ENCODE data around the gene MBL2. TPM values are rescaled to one million over a fixed set of nuclear protein-coding genes. Genes with fewer than 3 reads are reported as not detected.

MBL2 gene
- polyA plus RNA-seq, 1 of the 3 experiments (the other 2 are of a cell fraction), result not detected

DNA sequence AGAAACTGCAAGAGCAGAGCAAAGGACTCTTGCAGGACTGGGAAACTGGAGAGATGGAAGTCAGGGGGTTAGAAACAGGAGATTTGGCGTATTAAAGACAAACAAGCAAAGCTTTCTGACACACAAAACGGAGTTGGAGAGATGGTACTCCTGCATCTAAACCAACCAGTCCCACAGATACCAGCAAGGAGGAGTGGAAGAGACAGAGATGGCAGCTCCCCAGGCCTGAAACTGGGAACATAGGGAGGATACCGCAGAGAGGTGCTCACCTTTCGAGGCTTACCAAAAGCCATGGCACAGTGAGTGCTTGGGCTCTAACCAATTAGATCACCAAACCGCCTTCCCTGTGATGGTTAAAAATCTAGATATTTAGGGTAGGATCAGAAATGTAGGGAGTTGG lies 4.8 kb upstream of the MBL2 start (continued):
- TF ChIP-seq NFIC (IDR thresholded peaks at IDR 0.05; ENCODE audit: borderline replicate concordance), result no peak
- no peak for TF ChIP-seq RFX5 (IDR thresholded peaks at IDR 0.05; ENCODE audit: low read length)
- no peak for TF ChIP-seq JUND (IDR thresholded peaks at IDR 0.05)
- TF ChIP-seq EP300 (IDR thresholded peaks at IDR 0.05; ENCODE audit: borderline replicate concordance in 1 of 2, low read depth in 1 of 2, low read length in 1 of 2), result no peak
- TF ChIP-seq, protein P1, sequence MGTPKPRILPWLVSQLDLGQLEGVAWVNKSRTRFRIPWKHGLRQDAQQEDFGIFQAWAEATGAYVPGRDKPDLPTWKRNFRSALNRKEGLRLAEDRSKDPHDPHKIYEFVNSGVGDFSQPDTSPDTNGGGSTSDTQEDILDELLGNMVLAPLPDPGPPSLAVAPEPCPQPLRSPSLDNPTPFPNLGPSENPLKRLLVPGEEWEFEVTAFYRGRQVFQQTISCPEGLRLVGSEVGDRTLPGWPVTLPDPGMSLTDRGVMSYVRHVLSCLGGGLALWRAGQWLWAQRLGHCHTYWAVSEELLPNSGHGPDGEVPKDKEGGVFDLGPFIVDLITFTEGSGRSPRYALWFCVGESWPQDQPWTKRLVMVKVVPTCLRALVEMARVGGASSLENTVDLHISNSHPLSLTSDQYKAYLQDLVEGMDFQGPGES (IDR thresholded peaks at IDR 0.05; ENCODE audit: low read depth, low read length), result no peak

DNA sequence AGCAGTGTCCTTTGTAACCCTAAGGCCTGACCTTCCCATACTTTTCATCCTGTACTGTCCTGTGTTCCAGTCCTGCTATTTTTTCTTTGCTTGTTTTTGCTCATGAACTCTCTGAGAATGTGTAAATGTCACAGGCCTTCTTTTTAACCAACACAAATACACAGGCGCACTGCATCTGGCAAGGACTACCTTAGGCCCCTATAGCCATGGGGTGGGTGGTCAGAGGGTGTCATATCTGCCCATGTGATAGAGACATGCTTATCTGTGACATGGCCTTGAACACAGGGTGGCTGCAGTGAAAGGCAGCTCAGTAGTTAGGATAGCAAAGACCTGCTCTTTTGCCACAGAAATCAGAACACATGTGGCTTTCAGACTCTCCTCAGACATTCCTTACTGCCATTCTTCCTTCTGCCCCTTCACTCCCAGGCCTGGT lies 3.9 kb upstream of the MBL2 start:
- Histone ChIP-seq H3K36me3 (replicated peaks in 1 of 2; ENCODE audit: control insufficient read depth in 1 of 2, insufficient read depth in 2 of 2, low read length in 1 of 2) (no peaks in the 10 kb centered on the region), H3K4me1 (ENCODE audit: control insufficient read depth in 1 of 2, insufficient read depth in 2 of 2, low read depth in 1 of 2, low read length in 1 of 2) (peaks cover 0 to 5% of the 10 kb centered on the region in 2 experiments; a peak in 1 of 4 replicates), H3K9me3 (no peaks in the 10 kb centered on the region), H4K20me1 (ENCODE audit: insufficient read depth) (no peaks in the 10 kb centered on the region), H3F3A (replicated peaks; ENCODE audit: insufficient read depth) (no peaks in the 10 kb centered on the region), H3K4me2 (no peak overlapping the region), H3K27ac (ENCODE audit: low read depth in 2 of 2, low read length in 1 of 2) (no peak overlapping the region), H2AFZ (ENCODE audit: low read depth) (no peak overlapping the region), H3K79me2 (ENCODE audit: insufficient read depth) (no peaks in the 10 kb centered on the region), H3K27me3 (ENCODE audit: insufficient read depth) (no peaks in the 10 kb centered on the region), H3K4me3 (ENCODE audit: low read depth in 2 of 2, low read length in 1 of 2) (no peak overlapping the region), H3K9ac (no peak overlapping the region), H3K9me2 (no peaks in the 10 kb centered on the region)
- ChIA-PET CTCF (interaction anchor here (1.5 to 4.3 kb wide), 2 partner anchors 468 to 469 kb away, joined by 5 to 59 read pairs; no protein-coding TSS in a partner anchor), POLR2A (no interaction called here)
- no peak for DNase-seq
- TF ChIP-seq CHD2 (IDR thresholded peaks at IDR 0.05; ENCODE audit: low read length, partially characterized antibody), result no peak
- TF ChIP-seq USF1 (IDR thresholded peaks at IDR 0.05; ENCODE audit: borderline replicate concordance, low read depth), result no peak
- no peak for TF ChIP-seq EZH2phosphoT487 (IDR thresholded peaks at IDR 0.05; ENCODE audit: borderline replicate concordance, low read depth)
- no CpG with 5 or more reads among the region's 1 CpG for WGBS (ENCODE audit: low lambda C conversion rate)

DNA sequence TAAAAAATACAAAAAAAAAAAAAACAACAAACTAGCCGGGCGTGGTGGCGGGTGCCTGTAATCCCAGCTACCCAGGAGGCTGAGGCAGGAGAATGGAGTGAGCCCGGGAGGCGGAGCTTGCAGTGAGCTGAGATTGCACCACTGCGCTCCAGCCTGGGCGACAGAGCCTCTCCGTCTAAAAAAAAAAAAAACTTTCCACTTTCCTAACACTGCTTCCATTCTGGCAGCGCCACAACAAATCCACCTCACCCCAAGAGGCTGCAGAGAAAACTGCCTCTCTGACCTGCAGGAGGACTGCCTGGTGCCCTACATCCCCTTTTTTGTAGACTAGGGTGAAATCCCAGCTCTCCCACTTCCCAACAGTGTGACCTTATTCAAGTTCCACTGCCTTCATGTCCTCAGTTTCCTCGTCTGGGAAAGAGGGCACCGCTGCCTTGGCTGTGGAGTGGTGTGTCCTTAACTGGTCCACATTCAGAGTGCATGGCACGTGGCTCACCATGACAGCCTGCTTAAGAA lies 2.6 kb upstream of the MBL2 start:
- Histone ChIP-seq H3K27me3 (ENCODE audit: insufficient read depth) (no peaks in the 10 kb centered on the region), H3K36me3 (replicated peaks in 1 of 2; ENCODE audit: control insufficient read depth in 1 of 2, insufficient read depth in 2 of 2, low read length in 1 of 2) (no peaks in the 10 kb centered on the region), H4K20me1 (ENCODE audit: insufficient read depth) (no peaks in the 10 kb centered on the region), H3K27ac (ENCODE audit: low read depth in 2 of 2, low read length in 1 of 2) (no peak overlapping the region), H2AFZ (ENCODE audit: low read depth) (no peak overlapping the region), H3K9me3 (no peaks in the 10 kb centered on the region), H3K4me3 (ENCODE audit: low read depth in 2 of 2, low read length in 1 of 2) (no peak overlapping the region), H3K4me2 (no peak overlapping the region), H3K4me1 (ENCODE audit: control insufficient read depth in 1 of 2, insufficient read depth in 2 of 2, low read depth in 1 of 2, low read length in 1 of 2) (peaks cover 0 to 5% of the 10 kb centered on the region in 2 experiments; a peak in 1 of 4 replicates), H3K9ac (no peak overlapping the region), H3K9me2 (no peaks in the 10 kb centered on the region), H3F3A (replicated peaks; ENCODE audit: insufficient read depth) (no peaks in the 10 kb centered on the region), H3K79me2 (ENCODE audit: insufficient read depth) (no peaks in the 10 kb centered on the region)
- ChIA-PET CTCF (interaction anchor here (1.5 kb wide), 1 partner anchor 467 kb away, joined by 5 read pairs; no protein-coding TSS in a partner anchor), POLR2A (no interaction called here)
- DNase-seq, result no peak
- TF ChIP-seq TEAD4 (IDR thresholded peaks at IDR 0.05; ENCODE audit: borderline replicate concordance, insufficient read depth) (no peak), FOXJ3 (CRISPR knock-in tag; IDR thresholded peaks at IDR 0.05) (no peak), RCOR1 (IDR thresholded peaks at IDR 0.05; ENCODE audit: low read length) (no peak), FOSL2 (IDR thresholded peaks at IDR 0.05; ENCODE audit: borderline replicate concordance, low read depth) (no peak), MXI1 (IDR thresholded peaks at IDR 0.05; ENCODE audit: low read depth, low read length) (no peak), EP300 (IDR thresholded peaks at IDR 0.05; ENCODE audit: borderline replicate concordance in 1 of 2, low read depth in 1 of 2, low read length in 1 of 2) (no peak), FOXM1 (IDR thresholded peaks at IDR 0.05; ENCODE audit: low read depth) (no peak)
- WGBS (ENCODE audit: low lambda C conversion rate), result 74% methylated on average over 11 of the region's 12 CpGs

Data from SK-N-SH (cell line).